Body of pancreas (tissue), 4 donors: ENCODE results near the gene PARP11.

ENCODE experiments used
- POLR2A ChIP-seq, 3 donors: fragments of 450-650 bp; IDR thresholded peaks; one replicate each; pipeline ENCODE4 v1.6.1; 2016; ENCODE audit warnings: antibody characterized with exemption in 3 of 3, mild to moderate bottlenecking in 2 of 3
- TF ChIP-seq, protein P1 (sequence below), 7 experiments: fragments of 450-650 bp in 4 of 7; fragments of 200-600 bp in 3 of 7; sonication (generic) in 3 of 7; IDR thresholded peaks; one replicate each; pipeline ENCODE4 v1.5.1; 2016 to 2019; ENCODE audit warnings: antibody characterized with exemption in 7 of 7

DNA sequence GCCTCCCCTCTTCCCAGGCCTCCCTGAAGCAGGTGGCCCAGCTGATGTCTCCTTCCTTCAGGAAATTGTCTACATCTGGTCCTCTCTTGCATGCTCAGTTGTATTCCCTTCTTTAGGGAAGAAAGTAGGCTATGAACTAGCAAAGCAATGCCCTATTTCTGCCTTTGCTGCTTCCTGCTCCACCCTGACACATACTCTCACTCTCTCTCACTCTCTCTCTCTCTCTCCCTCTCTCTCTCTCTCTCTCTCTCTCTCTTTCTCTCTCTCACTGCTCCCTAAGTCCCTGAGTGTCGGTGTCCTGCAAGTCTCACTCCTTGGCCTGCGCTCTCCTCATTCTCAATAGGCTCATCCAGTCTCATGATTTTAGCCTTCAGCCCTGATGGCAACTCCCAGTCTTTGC is 19.4 kb upstream of the PARP11 start:
- TF ChIP-seq, protein P1, sequence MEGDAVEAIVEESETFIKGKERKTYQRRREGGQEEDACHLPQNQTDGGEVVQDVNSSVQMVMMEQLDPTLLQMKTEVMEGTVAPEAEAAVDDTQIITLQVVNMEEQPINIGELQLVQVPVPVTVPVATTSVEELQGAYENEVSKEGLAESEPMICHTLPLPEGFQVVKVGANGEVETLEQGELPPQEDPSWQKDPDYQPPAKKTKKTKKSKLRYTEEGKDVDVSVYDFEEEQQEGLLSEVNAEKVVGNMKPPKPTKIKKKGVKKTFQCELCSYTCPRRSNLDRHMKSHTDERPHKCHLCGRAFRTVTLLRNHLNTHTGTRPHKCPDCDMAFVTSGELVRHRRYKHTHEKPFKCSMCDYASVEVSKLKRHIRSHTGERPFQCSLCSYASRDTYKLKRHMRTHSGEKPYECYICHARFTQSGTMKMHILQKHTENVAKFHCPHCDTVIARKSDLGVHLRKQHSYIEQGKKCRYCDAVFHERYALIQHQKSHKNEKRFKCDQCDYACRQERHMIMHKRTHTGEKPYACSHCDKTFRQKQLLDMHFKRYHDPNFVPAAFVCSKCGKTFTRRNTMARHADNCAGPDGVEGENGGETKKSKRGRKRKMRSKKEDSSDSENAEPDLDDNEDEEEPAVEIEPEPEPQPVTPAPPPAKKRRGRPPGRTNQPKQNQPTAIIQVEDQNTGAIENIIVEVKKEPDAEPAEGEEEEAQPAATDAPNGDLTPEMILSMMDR (IDR thresholded peaks at IDR 0.05): no peak
- no peak for TF ChIP-seq POLR2A (IDR thresholded peaks at IDR 0.05)
